LNCAP (cell line): Measurements from ENCODE around the gene BNIP5.

ENCODE experiments used
- CTCF ChIP-seq: fragments of 450-650 bp; IDR thresholded peaks from 2 replicates; pipeline ENCODE4 v1.5.1; 2017; ENCODE audit warnings: mild to moderate bottlenecking

BNIP5 gene

GRCh38 chr6:36364669-36365479 lies 28.2 kb upstream of the BNIP5 start:
- no peak for TF ChIP-seq CTCF

GRCh38 chr6:36362551-36363370 lies 26.1 kb upstream of the BNIP5 start:
- no peak for TF ChIP-seq CTCF

GRCh38 chr6:36361071-36361470 lies 24.4 kb upstream of the BNIP5 start:
- TF ChIP-seq CTCF = no peak

GRCh38 chr6:36360241-36361054 lies 23.8 kb upstream of the BNIP5 start:
- TF ChIP-seq CTCF = peak; percentile 67

- no peak for TF ChIP-seq CTCF
Measured at GRCh38 chr6:36358226-36358915, 21.7 kb upstream of the BNIP5 start.

GRCh38 chr6:36357872-36358225 lies 21.2 kb upstream of the BNIP5 start:
- TF ChIP-seq CTCF = no peak

- TF ChIP-seq CTCF = no peak
Measured at GRCh38 chr6:36355819-36356218, 19.1 kb upstream of the BNIP5 start.
